ENCODE data around the gene MARCHF10.

The MARCHF10 gene

GRCh38 chr17:62674363-62674739, 133.8 kb downstream of the MARCHF10 start:
- DNase-seq (ENCODE audit: extremely low read depth, insufficient read length): no peak
- Histone ChIP-seq H3K27me3 (replicated peaks; ENCODE audit: control insufficient read depth, insufficient read depth, low read length) (no peaks in the 10 kb centered on the region), H3K4me3 (replicated peaks; ENCODE audit: low read depth, low read length) (no peak overlapping the region), H3K36me3 (ENCODE audit: control insufficient read depth, insufficient read depth, low read length) (no peaks in the 10 kb centered on the region)
- no peak for TF ChIP-seq CTCF (IDR thresholded peaks at IDR 0.05; ENCODE audit: insufficient read depth, low read length, poor library complexity, severe bottlenecking)

GRCh38 chr17:62673614-62674362, 134.3 kb downstream of the MARCHF10 start:
- no peak for DNase-seq (ENCODE audit: extremely low read depth, insufficient read length)
- no peak overlapping the region for H3K4me3 ChIP-seq (replicated peaks; ENCODE audit: low read depth, low read length)
- H3K27me3 ChIP-seq (replicated peaks; ENCODE audit: control insufficient read depth, insufficient read depth, low read length): no peaks in the 10 kb centered on the region
- TF ChIP-seq CTCF (IDR thresholded peaks at IDR 0.05; ENCODE audit: insufficient read depth, low read length, poor library complexity, severe bottlenecking): no peak
- no peaks in the 10 kb centered on the region for H3K36me3 ChIP-seq (ENCODE audit: control insufficient read depth, insufficient read depth, low read length)

GRCh38 chr17:62672957-62673356, 135.2 kb downstream of the MARCHF10 start:
- Histone ChIP-seq H3K36me3 (ENCODE audit: control insufficient read depth, insufficient read depth, low read length) (no peaks in the 10 kb centered on the region), H3K4me3 (replicated peaks; ENCODE audit: low read depth, low read length) (no peak overlapping the region), H3K27me3 (replicated peaks; ENCODE audit: control insufficient read depth, insufficient read depth, low read length) (no peaks in the 10 kb centered on the region)
- DNase-seq (ENCODE audit: extremely low read depth, insufficient read length): no peak
- no peak for TF ChIP-seq CTCF (IDR thresholded peaks at IDR 0.05; ENCODE audit: insufficient read depth, low read length, poor library complexity, severe bottlenecking)

- no peak for TF ChIP-seq CTCF (IDR thresholded peaks at IDR 0.05; ENCODE audit: insufficient read depth, low read length, poor library complexity, severe bottlenecking)
- no peaks in the 10 kb centered on the region for H3K27me3 ChIP-seq (replicated peaks; ENCODE audit: control insufficient read depth, insufficient read depth, low read length)
- DNase-seq (ENCODE audit: extremely low read depth, insufficient read length): no peak
- no peak overlapping the region for H3K4me3 ChIP-seq (replicated peaks; ENCODE audit: low read depth, low read length)
- no peaks in the 10 kb centered on the region for H3K36me3 ChIP-seq (ENCODE audit: control insufficient read depth, insufficient read depth, low read length)
Observed at GRCh38 chr17:62671553-62671952, 136.6 kb downstream of the MARCHF10 start.

GRCh38 chr17:62670202-62670821, 137.8 kb downstream of the MARCHF10 start:
- TF ChIP-seq CTCF (IDR thresholded peaks at IDR 0.05; ENCODE audit: insufficient read depth, low read length, poor library complexity, severe bottlenecking): no peak
- Histone ChIP-seq H3K27me3 (replicated peaks; ENCODE audit: control insufficient read depth, insufficient read depth, low read length) (no peaks in the 10 kb centered on the region), H3K36me3 (ENCODE audit: control insufficient read depth, insufficient read depth, low read length) (no peaks in the 10 kb centered on the region), H3K4me3 (replicated peaks; ENCODE audit: low read depth, low read length) (no peak overlapping the region)
- no peak for DNase-seq (ENCODE audit: extremely low read depth, insufficient read length)
